ENCODE data around the gene AHDC1. TPM values are rescaled to one million over a fixed set of nuclear protein-coding genes. Genes with fewer than 3 reads are reported as not detected.

AHDC1 gene
- total and polyA plus RNA-seq, 9 of the 15 experiments (the other 6 are each of a cell fraction or from before 2014, with no cell fraction given): 0.21 to 36.4 (median 4.7) TPM

GRCh38 chr1:27556781-27557595 is 47.0 kb downstream of the AHDC1 start (continued):
- TF ChIP-seq GATA2 (CRISPR knock-in tag; IDR thresholded peaks at IDR 0.05) (no peak), ZNF277 (CRISPR knock-in tag; IDR thresholded peaks at IDR 0.05; ENCODE audit: borderline replicate concordance) (no peak), HDGF (IDR thresholded peaks at IDR 0.05) (no peak), NFE2 (IDR thresholded peaks at IDR 0.05; ENCODE audit: low read depth) (no peak), BRF2 (IDR thresholded peaks at IDR 0.05; ENCODE audit: borderline replicate concordance, insufficient read depth, insufficient read length) (no peak), TCF7 (IDR thresholded peaks at IDR 0.05; ENCODE audit: borderline replicate concordance) (no peak), ZNF436 (CRISPR knock-in tag; IDR thresholded peaks at IDR 0.05) (no peak), CREM (IDR thresholded peaks at IDR 0.05; ENCODE audit: low read depth) (peak; percentile 48; the same call in 1 of the 2 replicates), ESRRB (CRISPR knock-in tag; IDR thresholded peaks at IDR 0.05; ENCODE audit: borderline replicate concordance) (no peak), PHF21A (IDR thresholded peaks at IDR 0.05; ENCODE audit: borderline replicate concordance, low read depth) (no peak), PYGO2 (tag; IDR thresholded peaks at IDR 0.05) (no peak), SOX6 (IDR thresholded peaks at IDR 0.05) (no peak), RBM39 (optimal IDR thresholded peaks at IDR 0.05; ENCODE audit: low read depth, low read length) (no peak), ASH1L (IDR thresholded peaks at IDR 0.05; ENCODE audit: borderline replicate concordance, low read depth, partially characterized antibody) (no peak), GATAD2A (IDR thresholded peaks at IDR 0.05) (no peak), ZNF699 (CRISPR knock-in tag; IDR thresholded peaks at IDR 0.05; ENCODE audit: insufficient replicate concordance) (no peak), RB1 (IDR thresholded peaks at IDR 0.05; ENCODE audit: low read depth) (no peak), ZNF24 (IDR thresholded peaks at IDR 0.05) (no peak), ZNF830 (CRISPR knock-in tag; IDR thresholded peaks at IDR 0.05) (no peak), ZNF134 (CRISPR knock-in tag; conservative IDR thresholded peaks at IDR 0.05) (no peak), RFX7 (CRISPR knock-in tag; IDR thresholded peaks at IDR 0.05) (no peak), PATZ1 (CRISPR knock-in tag; IDR thresholded peaks at IDR 0.05; ENCODE audit: borderline replicate concordance) (no peak), TRIM28 (IDR thresholded peaks at IDR 0.05) (peak; percentile 17; the same call in 1 of the 2 replicates), EHMT2 (IDR thresholded peaks at IDR 0.05) (no peak), ZNF398 (CRISPR knock-in tag; IDR thresholded peaks at IDR 0.05) (no peak), FOXP1 (CRISPR knock-in tag; IDR thresholded peaks at IDR 0.05) (no peak)

All from K562 (cell line).